ENCODE measurements around the gene SALL4. TPM values are rescaled to one million over a fixed set of nuclear protein-coding genes. Genes with fewer than 3 reads are reported as not detected.

SALL4 gene
- total and polyA plus RNA-seq, 2 donors from 2014 or later, result 0.09 TPM; not detected in 1

DNA sequence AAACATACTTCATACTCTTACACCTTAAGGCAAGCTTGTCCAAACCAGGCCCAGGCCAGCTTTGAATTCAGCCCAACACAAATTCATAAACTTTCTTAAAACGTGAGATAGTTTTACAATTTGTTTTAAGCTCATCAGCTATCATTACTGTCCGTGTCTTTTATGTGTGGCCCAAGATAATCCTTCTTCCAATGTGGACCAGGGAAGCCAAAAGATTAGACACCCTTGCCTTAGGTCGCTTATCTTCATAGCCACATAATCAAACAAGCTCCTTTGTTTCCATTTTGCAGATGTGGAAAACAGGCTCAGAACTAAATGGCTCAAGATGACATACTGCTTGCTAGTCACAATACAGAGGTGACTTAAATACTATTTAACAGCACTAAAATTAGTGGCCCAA, 6.0 kb downstream of the SALL4 start:
- no peak for DNase-seq
- Histone ChIP-seq H3K9ac (ENCODE audit: low read length in 3 of 3) (no peak overlapping the region), H3K9me3 (ENCODE audit: control insufficient read depth in 2 of 3, insufficient read depth in 1 of 3, low read length in 3 of 3) (no peaks in the 10 kb centered on the region), H3K4me3 (ENCODE audit: low read length in 3 of 3) (no peak overlapping the region), H3K36me3 (ENCODE audit: control insufficient read depth in 2 of 3, insufficient read depth in 3 of 3, low read length in 3 of 3) (no peaks in the 10 kb centered on the region), H3K27me3 (ENCODE audit: control insufficient read depth, insufficient read depth, low read length) (peaks cover 2% of the 10 kb centered on the region), H3K4me1 (ENCODE audit: control insufficient read depth in 2 of 3, insufficient read depth in 2 of 3, low read depth in 1 of 3, low read length in 3 of 3) (peaks cover 0 to 3% (median 3%) of the 10 kb centered on the region in 3 donors), H3K27ac (ENCODE audit: low read depth in 2 of 2, low read length in 2 of 2) (no peak overlapping the region)
- intact Hi-C loops (cut with DNase I), result no loop called here
- TF ChIP-seq, protein P1, sequence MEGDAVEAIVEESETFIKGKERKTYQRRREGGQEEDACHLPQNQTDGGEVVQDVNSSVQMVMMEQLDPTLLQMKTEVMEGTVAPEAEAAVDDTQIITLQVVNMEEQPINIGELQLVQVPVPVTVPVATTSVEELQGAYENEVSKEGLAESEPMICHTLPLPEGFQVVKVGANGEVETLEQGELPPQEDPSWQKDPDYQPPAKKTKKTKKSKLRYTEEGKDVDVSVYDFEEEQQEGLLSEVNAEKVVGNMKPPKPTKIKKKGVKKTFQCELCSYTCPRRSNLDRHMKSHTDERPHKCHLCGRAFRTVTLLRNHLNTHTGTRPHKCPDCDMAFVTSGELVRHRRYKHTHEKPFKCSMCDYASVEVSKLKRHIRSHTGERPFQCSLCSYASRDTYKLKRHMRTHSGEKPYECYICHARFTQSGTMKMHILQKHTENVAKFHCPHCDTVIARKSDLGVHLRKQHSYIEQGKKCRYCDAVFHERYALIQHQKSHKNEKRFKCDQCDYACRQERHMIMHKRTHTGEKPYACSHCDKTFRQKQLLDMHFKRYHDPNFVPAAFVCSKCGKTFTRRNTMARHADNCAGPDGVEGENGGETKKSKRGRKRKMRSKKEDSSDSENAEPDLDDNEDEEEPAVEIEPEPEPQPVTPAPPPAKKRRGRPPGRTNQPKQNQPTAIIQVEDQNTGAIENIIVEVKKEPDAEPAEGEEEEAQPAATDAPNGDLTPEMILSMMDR (IDR thresholded peaks at IDR 0.05; ENCODE audit: borderline replicate concordance, extremely low read depth, insufficient read depth), result no peak
- FAIRE-seq, result no peak

DNA sequence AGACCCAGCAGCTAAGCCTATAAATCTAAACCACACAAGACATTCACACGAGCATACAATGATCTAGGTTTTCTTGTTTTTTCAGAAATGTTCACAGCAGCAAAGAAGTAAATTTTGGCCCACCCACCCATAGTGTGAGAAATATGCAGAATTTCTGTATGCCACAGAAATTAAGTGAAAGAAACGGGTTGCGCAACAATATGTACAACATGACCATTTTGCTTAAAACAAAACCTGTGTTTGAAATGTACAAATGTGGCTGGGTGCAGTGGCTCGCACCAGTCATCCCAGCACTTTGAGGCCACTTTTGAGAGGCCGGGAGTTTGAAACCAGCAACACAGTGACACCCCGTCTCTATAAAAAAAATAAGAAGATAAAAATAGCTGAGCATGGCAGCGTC, 9.4 kb downstream of the SALL4 start:
- FAIRE-seq, result no peak
- Histone ChIP-seq H3K4me1 (ENCODE audit: control insufficient read depth in 2 of 3, insufficient read depth in 2 of 3, low read depth in 1 of 3, low read length in 3 of 3) (no peaks in the 10 kb centered on the region), H3K9ac (ENCODE audit: low read length in 3 of 3) (no peak overlapping the region), H3K36me3 (ENCODE audit: control insufficient read depth in 2 of 3, insufficient read depth in 3 of 3, low read length in 3 of 3) (no peaks in the 10 kb centered on the region), H3K27me3 (ENCODE audit: control insufficient read depth, insufficient read depth, low read length) (no peaks in the 10 kb centered on the region), H3K9me3 (ENCODE audit: control insufficient read depth in 2 of 3, insufficient read depth in 1 of 3, low read length in 3 of 3) (no peaks in the 10 kb centered on the region), H3K27ac (ENCODE audit: low read depth in 2 of 2, low read length in 2 of 2) (no peak overlapping the region), H3K4me3 (ENCODE audit: low read length in 3 of 3) (no peak overlapping the region)
- intact Hi-C loops (cut with DNase I), result no loop called here
- no peak for DNase-seq
- TF ChIP-seq, protein P1 (IDR thresholded peaks at IDR 0.05; ENCODE audit: borderline replicate concordance, extremely low read depth, insufficient read depth), result no peak

DNA sequence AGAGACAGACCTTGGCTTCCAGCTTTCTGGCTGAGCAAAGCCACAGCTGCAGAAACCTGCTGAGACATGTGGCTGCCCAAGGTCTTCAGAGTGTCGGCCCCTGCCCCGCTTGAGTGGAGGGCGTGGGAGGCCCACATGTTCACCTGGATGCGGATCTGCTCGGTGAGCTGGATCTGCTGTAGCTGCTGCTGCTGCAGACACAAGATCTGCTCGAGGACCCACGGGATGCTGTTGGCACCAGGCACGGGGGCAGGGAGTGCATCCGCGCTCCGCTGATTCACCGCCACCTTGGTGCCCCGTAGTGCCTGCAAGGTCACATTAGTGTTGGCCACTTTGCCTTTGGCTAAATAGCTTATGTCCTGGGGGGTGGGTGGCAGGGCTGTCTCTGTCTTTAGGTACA, 10.7 kb downstream of the SALL4 start:
- H3K36me3 ChIP-seq (ENCODE audit: control insufficient read depth in 2 of 3, insufficient read depth in 3 of 3, low read length in 3 of 3), result no peaks in the 10 kb centered on the region
- no peaks in the 10 kb centered on the region for H3K27me3 ChIP-seq (ENCODE audit: control insufficient read depth, insufficient read depth, low read length)
- no peak overlapping the region for H3K9ac ChIP-seq (ENCODE audit: low read length in 3 of 3)
- H3K27ac ChIP-seq (ENCODE audit: low read depth in 2 of 2, low read length in 2 of 2), result no peak overlapping the region
- no peak overlapping the region for H3K4me3 ChIP-seq (ENCODE audit: low read length in 3 of 3)
- H3K9me3 ChIP-seq (ENCODE audit: control insufficient read depth in 2 of 3, insufficient read depth in 1 of 3, low read length in 3 of 3), result no peaks in the 10 kb centered on the region
- H3K4me1 ChIP-seq (ENCODE audit: control insufficient read depth in 2 of 3, insufficient read depth in 2 of 3, low read depth in 1 of 3, low read length in 3 of 3), result no peaks in the 10 kb centered on the region
- FAIRE-seq, result no peak
- TF ChIP-seq, protein P1 (IDR thresholded peaks at IDR 0.05; ENCODE audit: borderline replicate concordance, extremely low read depth, insufficient read depth), result no peak
- DNase-seq, result peak in 4 of 5 donors; percentile 37 to 65 (median 48)
- intact Hi-C loops (cut with DNase I), result no loop called here

DNA sequence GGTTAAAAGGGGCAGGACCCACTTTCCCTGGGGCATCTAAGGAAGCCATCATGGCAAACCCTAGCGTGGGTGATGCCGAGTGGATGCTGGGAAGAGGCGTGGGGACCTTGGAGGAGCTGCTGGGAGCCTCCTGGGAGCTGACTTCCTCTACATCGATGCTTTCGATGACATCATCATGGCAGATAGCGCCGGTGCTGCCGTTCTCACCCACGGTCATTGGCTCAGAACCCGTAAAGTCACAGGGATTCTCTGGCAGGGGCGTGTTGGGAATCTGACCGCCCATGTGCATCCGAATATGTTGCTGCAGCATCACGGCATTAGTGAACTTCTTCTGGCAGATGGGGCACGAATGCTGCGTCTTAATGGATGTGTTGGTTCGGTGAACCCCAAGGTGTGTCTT, 12.1 kb downstream of the SALL4 start:
- Histone ChIP-seq H3K27me3 (ENCODE audit: control insufficient read depth, insufficient read depth, low read length) (no peaks in the 10 kb centered on the region), H3K4me3 (ENCODE audit: low read length in 3 of 3) (no peak overlapping the region), H3K9ac (ENCODE audit: low read length in 3 of 3) (no peak overlapping the region), H3K36me3 (ENCODE audit: control insufficient read depth in 2 of 3, insufficient read depth in 3 of 3, low read length in 3 of 3) (no peaks in the 10 kb centered on the region), H3K4me1 (ENCODE audit: control insufficient read depth in 2 of 3, insufficient read depth in 2 of 3, low read depth in 1 of 3, low read length in 3 of 3) (no peaks in the 10 kb centered on the region), H3K27ac (ENCODE audit: low read depth in 2 of 2, low read length in 2 of 2) (no peak overlapping the region), H3K9me3 (ENCODE audit: control insufficient read depth in 2 of 3, insufficient read depth in 1 of 3, low read length in 3 of 3) (no peaks in the 10 kb centered on the region)
- FAIRE-seq, result no peak
- intact Hi-C loops (cut with DNase I), result no loop called here
- TF ChIP-seq, protein P1 (IDR thresholded peaks at IDR 0.05; ENCODE audit: borderline replicate concordance, extremely low read depth, insufficient read depth), result no peak
- DNase-seq, result no peak

Measured in kidney (tissue), 14 donors.